Stimulated activated CD4-positive, alpha-beta T cell treated with anti-CD3 and anti-CD28 coated beads, Interleukin-4, amount 100 ng/mL, for 1 hour (primary cell): ENCODE measurements around the gene MMP26.
"Not testable (repeated sequence)": the region's sequence is repeated elsewhere in the genome, so short reads cannot be mapped to it uniquely, and the experiment has no call there.

Source experiments
- DNase-seq: peaks from one replicate; pipeline ENCODE4 v3.0.0-alpha.2; 2020

The MMP26 gene

GRCh38 chr11:4704054-4704789, at the start of gene MMP26:
Gene MMP26 (plus strand): TSS chr11:4704784.
- DNase-seq: no peak

- DNase-seq: no peak
These were observed 45.7 kb upstream of the MMP26 start for GRCh38 chr11:4658629-4659445.

DNA sequence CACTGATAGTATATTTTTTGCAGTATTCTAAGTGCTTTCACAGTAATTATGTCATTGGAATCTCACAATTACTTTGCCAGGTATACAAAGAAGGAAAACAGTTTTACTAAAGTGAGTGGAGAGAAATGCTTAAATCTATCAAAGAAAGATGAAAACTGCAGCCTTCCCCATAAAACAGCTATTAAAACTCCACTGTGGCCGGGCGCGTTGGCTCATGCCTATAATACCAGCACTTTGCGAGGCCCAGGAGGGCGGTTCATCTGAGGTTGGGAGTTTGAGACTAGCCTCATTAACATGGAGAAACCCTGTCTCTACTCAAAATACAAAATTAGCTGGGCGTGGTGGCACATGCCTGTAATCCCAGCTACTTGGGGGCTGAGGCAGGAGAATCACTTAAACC, 41.7 kb upstream of the MMP26 start:
- DNase-seq: no peak

- DNase-seq: no peak
These were observed 40.4 kb upstream of the MMP26 start for GRCh38 chr11:4664183-4664582.

DNA sequence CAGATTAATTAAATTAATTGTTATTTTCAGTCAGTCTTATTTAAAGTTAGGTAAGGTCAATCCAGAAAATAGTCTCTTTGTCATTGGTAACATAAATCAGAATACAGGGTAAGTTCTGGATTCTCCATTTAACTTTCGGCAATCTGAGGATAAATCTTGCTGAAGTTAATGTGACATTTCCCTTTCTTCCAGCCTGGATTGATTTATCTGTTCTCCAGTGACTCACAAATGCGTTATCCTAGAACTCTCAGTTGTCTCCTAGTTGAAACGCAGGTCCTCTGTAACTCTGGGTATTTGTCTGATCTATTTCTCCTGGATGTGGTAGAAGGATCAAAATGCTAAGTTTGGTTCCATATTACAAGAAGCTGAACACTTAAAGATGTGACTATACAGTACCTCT, 39.8 kb upstream of the MMP26 start:
- no peak for DNase-seq

- DNase-seq: no peak
These were observed 39.2 kb upstream of the MMP26 start for GRCh38 chr11:4665424-4665823.

DNA sequence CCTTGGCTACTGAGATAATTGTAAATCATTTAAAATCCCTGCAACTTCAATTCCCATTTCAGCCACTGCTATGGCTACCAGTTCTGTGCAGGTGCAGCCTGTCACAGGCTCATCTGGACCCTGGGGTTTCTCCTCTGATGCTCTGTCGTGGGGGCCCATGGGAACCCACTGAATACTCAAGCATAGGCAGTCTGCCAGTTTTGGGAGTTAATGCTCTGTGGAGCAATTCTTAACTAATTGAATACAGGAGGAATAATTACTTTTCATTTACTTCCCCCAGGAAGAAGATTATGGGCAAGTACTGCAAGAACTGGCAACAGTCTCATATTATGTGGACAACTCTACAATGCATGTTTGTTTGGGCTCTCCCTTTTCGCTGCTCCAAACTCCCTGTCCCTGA, 32.8 kb upstream of the MMP26 start:
- DNase-seq: no peak

GRCh38 chr11:4672470-4672869, 32.1 kb upstream of the MMP26 start:
- DNase-seq: no peak

- DNase-seq: no peak
These were observed 30.8 kb upstream of the MMP26 start for GRCh38 chr11:4673781-4674180.

DNA sequence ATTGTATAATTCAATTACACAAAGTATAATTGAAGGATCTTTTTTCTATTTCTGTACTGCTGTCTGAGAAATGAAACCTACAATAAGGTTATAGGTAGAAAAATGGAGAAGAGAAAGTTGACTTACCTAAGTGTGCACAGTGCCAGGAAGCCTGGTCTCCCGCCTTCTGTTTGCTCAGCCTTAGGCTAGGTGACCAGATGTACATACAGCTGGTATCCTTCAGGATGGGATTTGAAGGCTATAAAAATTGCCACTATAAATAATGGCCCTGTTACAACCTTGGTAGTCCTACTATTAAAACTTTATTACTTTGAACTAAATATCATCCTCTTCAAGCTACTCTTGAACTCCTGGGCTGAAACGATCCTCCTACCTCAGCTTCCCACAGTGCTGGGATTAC, 26.6 kb upstream of the MMP26 start:
- no peak for DNase-seq

DNA sequence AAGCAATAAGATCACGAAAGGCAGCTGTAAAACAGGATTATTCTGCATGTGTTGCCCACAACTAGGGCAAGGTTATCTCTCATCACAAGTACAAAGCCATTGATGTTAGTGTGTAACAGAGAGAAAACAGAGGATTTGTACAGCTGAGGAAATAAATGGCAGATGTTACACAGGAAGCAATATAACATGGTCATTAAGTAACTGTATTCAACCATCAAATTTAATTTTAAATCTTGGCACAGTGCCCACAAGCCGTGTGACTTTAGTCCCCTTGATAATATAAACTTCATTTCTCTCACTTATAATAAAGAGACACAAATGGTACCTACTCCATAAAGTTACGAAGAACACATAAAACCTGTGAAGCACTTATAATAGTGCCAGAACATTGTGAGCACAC, 24.2 kb upstream of the MMP26 start:
- no peak for DNase-seq

GRCh38 chr11:4682623-4683419, 21.8 kb upstream of the MMP26 start:
- DNase-seq: no peak

- no peak for DNase-seq
These were observed 19.8 kb upstream of the MMP26 start for GRCh38 chr11:4684631-4685285.

GRCh38 chr11:4695442-4695841, 9.1 kb upstream of the MMP26 start:
- DNase-seq: no peak

GRCh38 chr11:4697585-4697984, 7.0 kb upstream of the MMP26 start, which contains the start of gene OR51E2:
Gene OR51E2 (minus strand): TSS chr11:4697853. CDS start chr11:4682711, 15,142 bp downstream.
- DNase-seq: no peak

DNA sequence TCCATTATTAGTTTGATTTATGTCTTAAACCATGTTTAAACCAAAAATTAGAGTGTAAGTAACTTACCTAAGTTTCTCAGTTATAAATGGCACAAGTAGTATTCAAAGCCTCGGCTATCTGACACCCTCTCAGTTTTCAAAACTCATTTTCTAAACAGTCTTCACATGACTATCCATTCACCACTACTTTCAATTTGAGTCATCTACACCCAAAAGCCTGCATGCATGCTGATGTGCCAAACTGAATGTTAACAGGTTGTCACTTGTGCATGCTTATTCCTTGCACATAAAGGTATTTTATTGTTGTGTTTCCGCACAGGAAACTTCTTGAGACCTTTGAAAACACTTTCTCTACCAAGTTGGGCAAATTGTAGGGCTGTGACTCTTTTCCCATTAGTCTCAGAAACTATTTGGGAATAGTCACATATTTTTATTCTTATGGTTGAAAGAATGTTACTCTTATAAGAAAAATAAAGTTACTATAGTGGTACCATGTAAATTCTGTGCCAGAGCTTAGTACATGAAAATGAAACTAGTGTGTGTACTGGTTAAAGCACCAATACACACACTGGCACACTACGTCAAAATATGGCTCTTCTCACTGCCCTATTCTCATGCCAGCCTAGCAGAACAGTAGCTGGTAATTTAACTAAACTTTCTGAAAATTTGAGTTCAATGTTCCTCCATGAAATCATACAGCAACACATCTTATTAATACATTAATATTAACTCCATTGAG, 4.7 kb upstream of the MMP26 start:
- DNase-seq: no peak

DNA sequence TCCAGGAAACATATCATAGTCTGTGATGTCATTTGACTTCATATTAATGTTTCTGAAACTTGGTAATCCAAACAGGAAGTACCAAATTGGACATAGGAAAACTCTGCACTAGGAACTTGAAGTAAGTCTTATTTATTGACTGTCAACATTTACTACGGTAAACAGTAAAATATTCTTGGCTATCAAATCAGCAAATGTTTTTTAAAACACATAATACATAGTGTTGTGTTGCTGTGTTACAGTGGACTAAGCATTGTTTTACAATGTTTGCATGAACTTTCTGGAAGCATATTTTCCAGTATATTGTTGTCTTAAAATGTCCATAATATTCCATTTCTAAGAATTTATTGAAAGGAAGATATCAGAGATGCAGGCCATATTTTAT, 4.2 kb upstream of the MMP26 start:
- DNase-seq: no peak

GRCh38 chr11:4704790-4705334, 278 bp downstream of the MMP26 start:
- no peak for DNase-seq

- DNase-seq: no peak
These were observed 8.7 kb downstream of the MMP26 start for GRCh38 chr11:4713241-4713640.

DNA sequence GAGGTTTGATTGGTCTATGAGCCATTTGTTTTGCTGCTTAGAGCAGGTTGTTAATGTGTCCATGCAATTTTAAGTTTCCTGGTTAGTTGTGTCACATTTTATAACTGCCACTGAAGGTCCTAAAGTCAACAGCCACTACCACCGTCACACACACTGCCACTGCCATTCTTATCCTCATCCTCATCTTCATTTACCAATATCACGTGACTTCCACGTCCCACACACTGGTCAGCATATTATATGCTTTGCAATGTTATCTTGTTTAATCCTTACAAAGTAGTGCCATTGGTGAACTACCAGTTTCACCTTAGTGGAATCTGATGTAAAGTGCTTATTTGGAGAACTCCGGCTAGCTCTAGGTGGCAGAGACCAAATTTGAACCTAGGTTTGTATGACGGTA, 9.7 kb downstream of the MMP26 start:
- no peak for DNase-seq

DNA sequence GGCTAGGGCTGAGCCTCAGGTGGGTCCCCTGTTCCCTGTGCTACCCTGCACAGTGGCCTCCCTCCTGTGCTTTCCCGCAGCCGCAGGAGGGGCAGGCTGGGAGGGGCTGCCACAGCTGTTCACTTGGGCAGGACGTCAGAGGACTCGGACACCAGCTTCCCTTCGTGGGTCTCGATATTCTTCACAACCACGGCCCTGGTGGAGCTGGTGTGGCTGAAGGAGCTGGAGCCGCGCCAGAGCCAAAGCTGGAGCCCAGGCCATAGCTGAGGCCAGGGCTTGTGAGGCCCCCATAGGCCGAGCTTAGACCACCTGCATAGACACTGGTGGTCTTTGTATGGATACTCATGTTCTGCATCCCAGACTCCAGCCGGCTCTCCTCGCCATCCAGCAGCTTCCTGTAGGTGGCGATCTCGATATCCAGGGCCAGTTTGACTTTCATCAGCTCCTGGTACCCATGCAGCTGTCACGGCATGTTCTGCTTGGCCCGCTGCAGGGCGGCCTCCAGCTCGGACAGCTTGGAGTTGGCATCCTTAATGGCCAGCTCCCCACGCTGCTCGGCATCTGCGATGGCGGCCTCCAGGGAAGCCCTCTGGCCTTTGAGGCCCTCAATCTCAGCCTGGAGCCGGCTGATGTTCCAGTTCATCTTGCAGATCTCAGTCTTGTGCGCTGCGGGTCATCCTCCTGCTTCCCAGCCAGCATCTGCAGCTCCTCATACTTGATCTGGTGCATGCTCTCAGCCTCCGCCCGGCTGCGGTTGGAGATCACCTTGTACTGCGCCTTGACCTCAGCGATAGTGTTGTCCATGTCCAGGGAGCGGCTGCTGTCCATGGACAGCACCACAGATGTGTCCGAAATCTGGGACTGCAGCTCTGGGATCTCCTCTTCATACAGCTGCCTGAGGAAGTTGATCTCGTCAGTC, 18.3 kb downstream of the MMP26 start:
- not testable (repeated sequence) for DNase-seq
